NOMO-1 treated with DMSO at 0.1 percent for 48 hours (cell line): Measurements from ENCODE around the gene KRTCAP3.
"Not testable (repeated sequence)": the region's sequence is repeated elsewhere in the genome, so short reads cannot be mapped to it uniquely, and the experiment has no call there.

ENCODE experiments used
- DNase-seq: peaks from one replicate; lab custom pipeline; 2025; ENCODE audit not compliant: unreplicated experiment; lab: John Stamatoyannopoulos, UW

KRTCAP3 gene, protein sequence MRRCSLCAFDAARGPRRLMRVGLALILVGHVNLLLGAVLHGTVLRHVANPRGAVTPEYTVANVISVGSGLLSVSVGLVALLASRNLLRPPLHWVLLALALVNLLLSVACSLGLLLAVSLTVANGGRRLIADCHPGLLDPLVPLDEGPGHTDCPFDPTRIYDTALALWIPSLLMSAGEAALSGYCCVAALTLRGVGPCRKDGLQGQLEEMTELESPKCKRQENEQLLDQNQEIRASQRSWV

DNA sequence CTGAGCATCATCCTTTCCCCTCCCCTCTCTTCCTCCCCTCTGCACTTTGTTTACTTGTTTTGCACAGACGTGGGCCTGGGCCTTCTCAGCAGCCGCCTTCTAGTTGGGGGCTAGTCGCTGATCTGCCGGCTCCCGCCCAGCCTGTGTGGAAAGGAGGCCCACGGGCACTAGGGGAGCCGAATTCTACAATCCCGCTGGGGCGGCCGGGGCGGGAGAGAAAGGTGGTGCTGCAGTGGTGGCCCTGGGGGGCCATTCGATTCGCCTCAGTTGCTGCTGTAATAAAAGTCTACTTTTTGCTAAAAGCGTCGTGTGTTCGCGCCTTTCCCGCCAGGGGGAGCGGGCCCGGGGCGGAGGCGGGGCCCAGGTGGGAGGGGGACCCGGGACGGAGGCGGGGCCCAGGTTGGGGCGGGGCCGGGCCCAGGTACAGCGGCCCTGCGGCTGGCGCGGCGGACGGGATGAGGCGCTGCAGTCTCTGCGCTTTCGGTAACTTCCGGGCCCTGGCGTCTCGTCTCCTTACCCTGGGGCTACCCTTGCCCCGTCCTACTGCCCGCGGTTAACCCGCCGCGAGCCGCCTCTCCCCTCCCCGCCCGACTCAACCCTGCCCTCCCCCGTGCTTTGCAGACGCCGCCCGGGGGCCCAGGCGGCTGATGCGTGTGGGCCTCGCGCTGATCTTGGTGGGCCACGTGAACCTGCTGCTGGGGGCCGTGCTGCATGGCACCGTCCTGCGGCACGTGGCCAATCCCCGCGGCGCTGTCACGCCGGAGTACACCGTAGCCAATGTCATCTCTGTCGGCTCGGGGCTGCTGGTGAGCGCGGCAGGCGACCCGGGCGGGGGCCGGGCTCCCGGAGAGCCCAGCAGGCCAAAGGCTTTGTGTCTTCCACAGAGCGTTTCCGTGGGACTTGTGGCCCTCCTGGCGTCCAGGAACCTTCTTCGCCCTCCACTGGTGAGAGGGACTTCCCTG lies at the start of gene KRTCAP3:
Gene KRTCAP3 (plus strand): TSS at position 424 of the 962 bp plus-strand sequence. CDS start 32 bp downstream, at position 456.
- DNase-seq = no peak

DNA sequence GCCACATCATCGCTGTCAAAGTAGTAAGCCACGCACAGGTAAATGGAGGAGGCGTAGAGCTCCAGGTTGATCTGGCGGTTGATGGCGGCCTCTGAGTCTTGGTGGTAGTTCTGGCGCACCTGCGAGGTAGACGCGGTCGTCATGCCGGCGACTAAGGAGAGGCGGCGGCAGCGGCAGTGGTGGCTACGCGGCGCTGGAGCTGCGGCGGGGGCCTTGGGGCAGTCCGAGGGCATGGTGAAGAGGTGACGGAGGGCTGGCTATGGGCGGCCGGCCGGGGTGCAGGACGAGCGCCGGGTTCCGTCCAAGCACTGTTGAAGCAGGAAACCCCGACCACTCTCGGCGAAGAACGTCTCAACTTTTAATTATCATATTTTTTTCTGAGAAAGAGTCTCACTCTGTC lies 49.0 kb upstream of the KRTCAP3 start:
- no peak for DNase-seq

DNA sequence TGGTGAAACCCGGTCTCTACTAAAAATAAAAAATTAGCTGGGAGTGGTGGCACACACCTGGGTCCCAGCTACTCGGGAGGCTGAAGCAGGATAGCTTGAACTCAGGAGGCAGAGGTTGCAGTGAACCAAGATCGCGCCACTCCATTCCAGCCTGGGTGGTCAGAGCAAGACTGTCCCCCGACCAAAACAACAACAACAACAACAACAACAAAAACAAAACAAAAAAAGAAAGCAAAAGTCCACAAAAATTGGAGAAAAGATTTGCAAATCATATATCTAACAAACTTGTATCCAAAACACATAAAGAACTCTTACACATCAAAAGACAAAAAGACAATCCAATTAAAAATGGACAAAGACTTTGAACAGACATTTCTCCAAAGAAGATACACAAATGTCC lies 43.2 kb upstream of the KRTCAP3 start:
- no peak for DNase-seq

DNA sequence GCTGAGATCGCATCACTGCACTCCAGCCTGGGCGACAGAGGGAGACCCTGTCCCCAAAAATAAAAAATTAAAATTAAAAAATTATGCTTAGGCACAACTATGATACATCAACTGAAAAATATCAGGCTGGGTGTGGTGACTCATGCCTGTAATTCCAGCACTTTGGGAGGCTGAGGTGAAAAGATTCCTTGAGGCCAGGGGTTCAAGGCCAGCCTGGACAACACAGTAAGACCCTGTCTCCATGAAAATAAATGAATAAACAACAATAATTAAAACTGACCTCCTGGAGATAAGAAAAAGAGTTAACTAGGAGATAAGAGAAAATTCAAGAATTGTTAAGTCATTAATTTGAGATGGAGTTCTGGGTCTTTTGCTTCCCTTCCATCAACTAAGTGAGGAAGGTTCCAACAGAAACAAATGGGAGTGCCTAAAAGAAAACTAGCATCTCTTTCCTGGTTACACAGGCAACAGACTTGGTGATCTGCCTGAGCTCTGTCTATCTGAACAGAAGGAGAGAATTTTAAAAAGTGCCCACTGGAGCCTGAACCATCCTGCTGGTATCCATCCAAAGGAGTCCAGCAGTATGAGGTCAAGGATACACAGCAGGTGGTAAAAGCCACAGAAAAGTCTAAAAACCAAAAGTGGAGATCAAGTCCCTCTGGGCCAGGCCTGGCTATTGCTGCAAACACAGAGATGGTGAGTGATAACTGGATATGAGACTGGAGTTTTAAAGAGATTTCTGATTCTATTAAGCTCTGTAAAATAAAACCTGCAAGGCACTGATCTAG lies 41.6 kb upstream of the KRTCAP3 start:
- DNase-seq = no peak

DNA sequence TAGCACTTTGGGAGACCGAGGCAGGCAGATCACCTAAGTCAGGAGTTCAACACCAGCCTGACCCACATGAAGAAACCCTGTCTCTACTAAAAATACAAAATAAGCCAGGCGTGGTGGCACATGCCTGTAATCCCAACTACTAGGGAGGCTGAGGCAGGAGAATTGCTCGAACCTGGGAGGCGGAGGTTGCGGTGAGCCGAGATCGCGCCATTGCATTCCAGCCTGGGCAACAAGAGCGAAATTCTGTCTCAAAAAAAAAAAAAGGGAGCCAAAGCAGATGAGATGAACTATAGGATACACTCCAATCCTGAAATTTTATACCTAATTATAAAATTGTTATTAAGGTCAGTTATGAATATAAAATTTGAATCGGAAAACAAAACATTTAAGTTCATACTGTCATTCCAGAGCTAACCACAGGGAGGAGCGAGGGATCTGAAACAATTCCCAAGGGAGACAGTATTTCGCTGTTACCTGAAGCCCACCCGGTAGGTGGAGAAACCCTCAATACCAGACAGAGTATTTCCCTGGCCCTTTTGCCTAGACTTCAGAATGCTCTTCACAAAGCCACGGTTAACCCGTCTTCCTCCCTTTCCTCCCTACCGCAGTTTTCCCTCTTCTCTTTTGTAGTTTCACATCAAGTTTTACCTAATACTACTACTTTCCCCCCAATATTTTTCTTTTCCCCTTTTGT lies 34.2 kb upstream of the KRTCAP3 start:
- DNase-seq = peak; percentile 12

DNA sequence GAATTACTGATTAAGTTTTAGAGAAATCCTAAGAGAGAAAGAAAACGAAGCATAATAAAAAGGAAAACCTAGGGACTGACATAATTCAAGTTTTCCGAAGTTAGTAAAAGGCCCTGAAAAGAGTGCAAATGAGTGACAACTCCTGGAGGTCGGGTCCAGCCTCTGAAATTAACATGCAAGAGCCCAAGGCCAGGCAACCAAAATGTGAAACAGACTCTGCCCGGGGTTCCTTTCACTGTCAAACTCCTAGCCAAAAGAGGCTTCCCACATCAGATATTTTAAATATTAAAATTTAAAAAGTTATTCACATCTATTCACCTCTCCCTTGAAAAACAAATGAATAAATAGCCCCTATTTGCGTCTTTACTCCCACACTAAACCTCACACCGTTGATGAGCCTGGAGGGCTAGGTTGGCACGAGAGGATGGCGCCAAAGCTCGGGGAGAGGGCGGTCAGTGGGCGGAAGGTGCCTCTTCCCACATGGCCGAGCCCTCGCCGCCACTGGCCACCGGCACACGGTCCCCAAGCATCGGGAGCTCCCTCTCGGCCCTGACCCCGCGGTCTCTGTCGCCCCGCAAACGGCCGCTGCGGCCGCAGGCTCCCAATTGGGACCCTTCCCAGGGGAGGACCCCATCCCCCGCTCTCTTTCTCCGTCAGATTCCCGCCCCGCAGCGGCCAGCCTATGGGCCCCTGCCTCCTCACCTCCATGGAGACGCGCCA lies 33.4 kb upstream of the KRTCAP3 start:
- no peak for DNase-seq

DNA sequence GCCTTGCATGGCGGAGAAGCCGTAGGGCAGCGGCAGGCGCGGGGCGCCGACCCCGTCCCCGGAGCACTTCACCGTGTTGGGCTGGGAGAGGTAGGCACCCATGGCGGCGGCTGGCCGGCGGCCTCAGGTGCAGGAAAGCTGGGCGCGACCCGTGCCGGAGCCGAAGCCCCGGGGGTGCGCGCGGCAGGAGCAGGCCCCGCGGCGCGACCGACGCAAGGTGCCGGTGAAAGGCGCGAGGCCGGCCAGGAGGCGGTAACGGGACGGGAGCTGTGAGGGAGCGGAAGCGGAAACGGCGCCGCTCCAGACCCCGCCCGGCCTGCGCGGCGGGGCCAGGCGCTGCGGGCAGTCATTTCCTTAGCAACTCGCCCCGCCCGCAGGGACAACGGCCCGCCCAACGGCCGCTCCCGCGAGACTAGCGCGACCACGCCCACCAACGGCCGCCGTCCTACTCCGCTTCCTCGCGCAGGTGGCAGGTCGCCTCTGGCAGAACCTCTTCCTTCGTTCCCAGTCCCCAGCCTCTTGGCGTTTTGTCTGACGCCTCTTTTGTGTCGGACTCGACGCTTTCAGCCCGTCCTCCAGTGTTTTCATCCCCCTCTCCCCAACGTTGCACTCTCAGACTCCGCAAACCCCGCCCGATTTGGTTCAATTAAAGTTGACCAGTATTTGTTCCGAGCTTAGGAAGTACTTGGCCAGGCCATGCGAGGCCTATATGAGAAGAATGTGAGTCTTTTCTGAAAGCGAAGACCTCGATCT lies 32.7 kb upstream of the KRTCAP3 start, which contains the start of gene PPM1G:
Gene PPM1G (minus strand): TSS at position 271 of the 753 bp plus-strand sequence. CDS start 169 bp downstream, at position 102.
- peak; percentile 91 for DNase-seq

DNA sequence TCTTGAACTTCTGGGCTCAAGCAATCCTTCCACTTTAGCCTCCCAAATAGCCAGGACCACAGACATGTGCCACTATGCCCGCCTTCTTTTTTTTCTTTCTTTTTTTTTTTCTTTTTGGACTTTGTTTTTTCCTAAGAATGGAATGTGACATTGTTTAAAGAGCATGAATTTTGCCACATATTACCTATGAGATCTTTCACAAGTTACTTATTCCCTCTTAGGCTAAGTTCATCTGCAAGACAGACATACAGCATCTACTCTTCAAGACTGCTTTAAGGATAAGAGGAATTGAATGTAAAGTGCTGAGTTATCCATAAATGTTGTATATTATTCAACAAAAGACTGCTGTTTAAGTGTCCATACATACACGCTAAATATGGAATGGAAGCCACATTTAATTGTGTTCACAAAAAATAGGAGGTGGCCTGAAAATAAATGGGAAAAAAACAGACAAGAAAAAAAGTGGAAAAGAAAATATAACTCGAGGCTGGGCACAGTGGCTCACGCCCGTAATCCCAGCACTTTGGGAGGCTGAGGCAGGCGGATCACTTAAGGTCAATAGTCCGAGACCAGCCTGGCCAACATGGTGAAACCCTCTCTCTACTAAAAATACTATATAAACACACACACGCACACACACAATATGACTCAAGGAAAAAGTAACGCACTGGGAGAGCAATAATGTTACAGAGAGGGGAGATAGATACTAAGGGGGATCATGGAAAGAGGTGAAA lies 29.6 kb upstream of the KRTCAP3 start:
- DNase-seq = no peak

DNA sequence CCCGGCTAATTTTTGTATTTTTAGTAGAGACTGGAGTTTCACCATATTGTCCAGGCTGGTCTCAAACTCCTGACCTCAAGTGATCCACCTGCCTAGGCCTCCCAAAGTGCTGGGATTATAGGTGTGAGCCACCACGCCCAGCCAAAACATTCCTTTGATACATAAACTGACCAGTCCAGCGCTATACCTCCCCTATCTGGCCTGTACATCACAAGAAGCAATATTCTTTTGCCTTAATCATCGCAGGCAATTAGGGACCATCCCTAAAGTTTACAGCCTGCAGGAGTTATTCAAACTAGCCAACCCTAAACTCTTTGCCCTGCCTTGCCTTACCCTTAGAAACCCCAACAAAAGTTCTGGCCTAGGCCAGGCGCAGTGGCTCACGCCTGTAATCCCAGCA lies 26.0 kb upstream of the KRTCAP3 start:
- no peak for DNase-seq

DNA sequence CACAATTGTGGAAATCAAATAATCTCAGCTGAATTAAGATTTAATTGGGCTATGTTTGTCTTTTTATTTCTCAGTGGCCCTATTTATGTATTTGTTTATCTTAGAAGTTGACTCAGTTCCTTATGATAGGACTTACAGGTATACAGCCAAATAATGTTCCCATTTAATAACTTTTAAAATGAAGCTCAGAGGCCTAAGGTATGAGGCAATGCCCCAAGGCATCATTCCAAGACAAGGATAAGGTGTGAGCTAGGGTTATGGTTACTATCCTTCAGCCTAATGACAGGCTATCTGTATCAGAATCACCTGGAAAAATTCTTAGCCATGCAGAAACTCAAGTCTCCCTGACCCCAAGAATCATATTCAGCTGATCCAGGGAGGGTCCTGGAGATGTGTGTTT lies 21.2 kb upstream of the KRTCAP3 start:
- DNase-seq = no peak

DNA sequence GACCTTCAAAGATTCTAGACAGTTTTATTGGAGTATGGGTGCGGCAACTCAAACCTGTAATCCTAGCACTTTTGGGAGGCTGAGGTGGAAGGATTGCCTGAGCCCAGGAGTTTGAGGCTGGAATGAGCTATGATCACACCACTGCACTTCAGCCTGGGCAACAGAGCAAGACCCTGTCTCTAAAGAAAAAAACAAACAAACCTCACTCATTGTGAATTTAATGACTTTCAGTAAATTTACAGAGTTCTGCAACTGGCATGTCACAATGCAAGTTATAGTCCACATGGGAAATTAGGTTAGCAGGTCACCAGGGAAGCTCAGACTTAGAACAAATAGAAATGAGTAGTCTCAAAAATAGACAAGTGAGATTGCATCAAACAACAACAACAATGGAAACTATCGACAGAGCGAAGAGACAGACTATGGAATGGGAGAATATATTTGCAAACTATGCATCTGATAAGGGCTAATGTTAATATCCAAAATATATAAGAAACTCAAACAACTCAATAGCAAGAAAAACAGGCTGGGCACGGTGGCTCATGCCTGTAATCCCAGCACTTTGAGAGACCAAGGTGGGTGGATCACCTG lies 20.4 kb upstream of the KRTCAP3 start:
- no peak for DNase-seq

DNA sequence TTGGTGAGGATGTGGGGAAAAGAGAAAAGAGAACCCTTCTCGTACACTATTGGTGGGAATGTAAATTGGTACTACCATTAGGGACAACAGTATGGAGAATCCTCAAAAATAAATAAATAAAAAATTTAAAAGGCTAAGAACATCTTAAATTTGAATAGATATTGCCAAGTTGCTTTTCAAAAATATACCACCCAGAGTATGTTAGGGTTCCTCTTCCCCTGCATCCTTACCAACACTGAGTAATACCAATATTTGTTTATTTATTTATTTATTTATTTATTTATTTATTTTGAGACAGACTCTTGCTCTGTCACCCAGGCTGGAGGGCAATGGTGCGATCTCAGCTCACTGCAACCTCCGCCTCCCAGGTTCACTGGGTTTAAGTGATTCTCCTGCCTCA lies 19.2 kb upstream of the KRTCAP3 start:
- no peak for DNase-seq

DNA sequence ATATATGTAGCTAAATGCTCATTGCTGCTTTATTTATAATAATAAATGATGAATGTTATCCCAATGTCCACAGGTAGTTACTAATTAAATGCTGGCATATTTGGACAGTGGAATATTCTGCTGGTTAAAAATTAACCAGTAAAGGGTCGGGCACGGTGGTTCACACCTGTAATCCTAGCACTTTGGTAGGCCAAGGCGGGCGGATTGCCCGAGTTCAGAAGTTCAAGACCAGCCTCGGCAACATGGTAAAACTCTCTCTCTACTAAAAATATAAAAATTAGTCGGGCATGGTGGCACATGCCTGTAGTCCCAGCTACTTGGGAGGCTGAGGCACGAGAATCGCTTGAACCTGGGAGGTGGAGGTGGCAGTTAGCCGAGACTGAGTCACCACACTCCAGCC lies 17.1 kb upstream of the KRTCAP3 start:
- not testable (repeated sequence) for DNase-seq

DNA sequence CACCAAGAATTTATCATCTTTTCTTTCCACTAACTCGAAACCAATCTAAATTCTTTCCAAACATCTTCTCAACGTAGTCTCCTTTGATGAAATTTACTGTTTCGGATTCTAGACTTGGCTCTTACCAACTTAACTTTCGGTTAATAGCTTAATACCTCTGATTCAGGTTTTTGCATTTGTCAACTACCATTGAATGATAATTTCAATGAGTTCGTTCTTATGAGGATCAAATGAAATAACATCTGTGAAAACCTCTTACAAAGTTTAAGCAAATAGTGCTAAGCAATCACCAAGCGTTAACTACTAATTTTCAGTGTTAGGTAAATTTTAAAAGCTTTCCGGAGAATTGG lies 14.3 kb upstream of the KRTCAP3 start:
- DNase-seq = no peak

DNA sequence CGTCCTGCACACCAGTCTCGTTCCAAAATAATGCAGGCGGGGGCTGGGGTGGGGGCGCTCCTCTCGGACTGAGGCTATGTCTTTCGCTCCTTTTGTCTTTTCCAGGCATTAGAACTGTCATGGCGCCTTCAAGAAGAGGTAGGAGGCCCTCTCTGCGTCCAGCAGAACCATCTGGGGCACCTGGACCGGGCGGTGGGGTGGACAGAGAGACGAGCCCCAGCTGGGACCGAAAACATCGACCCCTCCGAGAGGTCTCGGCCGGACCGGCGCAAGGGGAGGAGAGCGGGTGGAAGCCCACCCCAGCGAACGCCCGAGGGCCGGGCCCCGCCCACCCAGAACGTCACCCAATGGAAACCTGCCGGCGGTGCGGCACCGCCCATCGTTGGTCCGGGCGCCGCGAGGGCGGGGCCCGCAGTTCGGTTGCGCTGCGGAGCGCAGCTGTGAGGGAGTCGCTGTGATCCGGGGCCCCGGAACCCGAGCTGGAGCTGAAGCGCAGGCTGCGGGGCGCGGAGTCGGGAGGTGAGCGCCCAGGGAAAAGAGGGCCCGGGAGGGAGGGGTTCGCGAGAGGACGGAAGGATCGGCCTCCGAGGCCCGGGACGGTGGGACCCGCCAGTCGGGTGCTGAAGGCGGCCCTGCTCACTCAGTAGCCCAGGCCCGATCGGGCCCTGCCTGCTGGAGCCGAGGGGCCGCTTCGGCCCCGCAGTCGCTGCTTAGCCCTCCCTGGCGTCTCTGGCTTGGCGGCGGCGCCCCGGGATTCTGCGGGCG lies 13.8 kb upstream of the KRTCAP3 start, which contains the start of gene NRBP1:
Gene NRBP1 (plus strand): TSS at position 419 of the 765 bp plus-strand sequence. CDS start 4,643 bp downstream, outside the sequence.
- peak; percentile 79 for DNase-seq

DNA sequence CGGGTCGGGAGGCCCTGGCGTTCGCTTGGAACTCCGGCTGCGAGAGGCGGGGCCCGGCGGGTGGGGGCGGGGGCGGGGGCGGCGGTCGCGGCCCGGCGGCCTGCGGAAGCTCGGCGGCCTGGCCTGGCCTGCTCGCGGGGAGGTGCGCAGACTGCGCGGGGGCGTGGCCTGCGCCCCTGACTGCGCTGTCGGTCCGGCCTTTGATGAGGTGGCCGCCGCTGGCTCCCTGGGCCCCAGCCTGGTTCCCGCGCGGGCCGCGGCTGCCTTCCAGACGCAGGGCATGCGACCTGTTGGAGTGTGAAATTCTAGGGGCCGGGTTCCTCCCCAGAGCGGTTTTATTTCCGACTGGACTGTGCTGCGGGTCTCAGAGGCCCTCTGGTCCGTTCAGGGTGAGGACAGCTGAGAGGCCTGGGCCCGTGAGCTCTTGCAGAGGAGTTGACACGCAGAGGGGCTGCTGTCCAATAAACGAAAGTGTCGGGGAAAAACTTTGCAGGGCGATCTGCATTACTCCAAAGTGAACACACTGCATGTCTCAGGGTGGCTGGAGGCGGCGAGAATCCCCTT lies 13.1 kb upstream of the KRTCAP3 start:
- DNase-seq = peak; percentile 79

DNA sequence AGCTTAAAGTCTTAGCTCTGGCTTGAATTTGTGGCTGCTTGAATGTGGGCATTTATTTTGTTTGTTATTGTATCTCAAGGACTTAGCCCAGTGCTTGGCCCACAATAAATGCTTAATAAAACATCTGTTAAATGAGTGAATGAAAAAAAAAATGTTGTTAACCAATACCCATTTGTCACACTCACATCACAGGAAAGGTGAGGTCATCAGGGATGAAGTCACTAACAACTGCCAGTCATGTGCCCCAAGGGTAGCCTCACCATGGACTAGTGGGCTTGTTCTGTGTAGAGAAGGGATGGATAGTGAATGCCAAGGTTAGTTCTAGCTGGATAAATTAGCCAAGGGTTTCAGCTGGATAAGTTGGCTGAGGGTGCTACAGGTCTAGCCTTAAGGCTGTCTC lies 10.8 kb upstream of the KRTCAP3 start:
- no peak for DNase-seq
